GM21825 (cell line): Measurements from ENCODE around the gene MAF.

Experiments
- ATAC-seq: cut with Tn5 transposase; IDR thresholded peaks from one replicate; pipeline ENCODE4 v1.9.1; 2021; ENCODE audit warnings: mild to moderate bottlenecking, moderate library complexity; ENCODE audit not compliant: unreplicated experiment

The MAF gene

GRCh38 chr16:79593074-79593531 is 7.4 kb downstream of the MAF start:
- no peak for ATAC-seq

- no peak for ATAC-seq
These were observed 8.4 kb downstream of the MAF start for GRCh38 chr16:79592186-79592585.

GRCh38 chr16:79589601-79590102 is 10.9 kb downstream of the MAF start:
- no peak for ATAC-seq

- ATAC-seq: no peak
These were observed 12.6 kb downstream of the MAF start for GRCh38 chr16:79587897-79588296.

- no peak for ATAC-seq
These were observed 13.2 kb downstream of the MAF start for GRCh38 chr16:79587296-79587695.

GRCh38 chr16:79582789-79583188 is 17.7 kb downstream of the MAF start:
- ATAC-seq: no peak

GRCh38 chr16:79580453-79581191 is 19.9 kb downstream of the MAF start:
- ATAC-seq: no peak

- ATAC-seq: no peak
These were observed 23.9 kb downstream of the MAF start for GRCh38 chr16:79576602-79577001.

GRCh38 chr16:79573884-79574283 is 26.7 kb downstream of the MAF start:
- no peak for ATAC-seq

GRCh38 chr16:79573071-79573470 is 27.5 kb downstream of the MAF start:
- no peak for ATAC-seq

GRCh38 chr16:79571903-79572535 is 28.5 kb downstream of the MAF start:
- ATAC-seq: no peak

- ATAC-seq: no peak
These were observed 29.3 kb downstream of the MAF start for GRCh38 chr16:79571065-79571902.

- no peak for ATAC-seq
These were observed 35.8 kb downstream of the MAF start for GRCh38 chr16:79564671-79565107.

GRCh38 chr16:79563921-79564320 is 36.6 kb downstream of the MAF start:
- ATAC-seq: no peak

GRCh38 chr16:79562166-79562823 is 38.2 kb downstream of the MAF start:
- ATAC-seq: no peak

GRCh38 chr16:79561729-79562128 is 38.8 kb downstream of the MAF start:
- ATAC-seq: no peak

GRCh38 chr16:79560923-79561322 is 39.6 kb downstream of the MAF start:
- ATAC-seq: no peak

GRCh38 chr16:79560318-79560717 is 40.2 kb downstream of the MAF start:
- no peak for ATAC-seq

- ATAC-seq: no peak
These were observed 41.0 kb downstream of the MAF start for GRCh38 chr16:79559532-79559931.

- ATAC-seq: no peak
These were observed 43.1 kb downstream of the MAF start for GRCh38 chr16:79557421-79557820.

- no peak for ATAC-seq
These were observed 45.6 kb downstream of the MAF start for GRCh38 chr16:79554912-79555311.
